ENCODE measurements around the gene CCL26. TPM values are rescaled to one million over a fixed set of nuclear protein-coding genes. Genes with fewer than 3 reads are reported as not detected.

CCL26 gene
- total and polyA plus RNA-seq, 2 donors from 2014 or later = 0.88 TPM; not detected in 1

DNA sequence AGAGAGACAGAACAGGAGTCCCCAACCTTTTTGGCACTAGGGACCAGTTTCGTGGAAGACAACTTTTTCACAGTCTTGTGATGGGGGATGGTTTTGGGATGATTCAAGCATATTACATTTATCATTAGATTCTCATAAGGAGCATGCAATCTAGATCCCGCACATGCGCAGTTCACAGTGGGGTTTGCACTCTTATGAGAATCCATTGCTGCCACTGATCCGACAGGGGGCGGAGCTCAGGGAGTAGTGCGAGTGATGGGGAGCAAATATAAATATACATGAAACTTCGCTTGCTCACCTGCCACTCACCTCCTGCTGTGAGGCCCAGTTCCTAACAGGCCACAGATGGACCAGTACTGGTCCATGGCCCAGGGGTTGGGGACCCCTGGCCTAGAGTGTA lies 14.2 kb downstream of the CCL26 start:
- H3K27ac ChIP-seq (ENCODE audit: low read depth in 2 of 2, low read length in 2 of 2) = no peak overlapping the region
- no peak overlapping the region for H3K9ac ChIP-seq (ENCODE audit: low read length in 3 of 3)
- no peaks in the 10 kb centered on the region for H3K27me3 ChIP-seq (ENCODE audit: control insufficient read depth, insufficient read depth, low read length)
- TF ChIP-seq, protein P1, sequence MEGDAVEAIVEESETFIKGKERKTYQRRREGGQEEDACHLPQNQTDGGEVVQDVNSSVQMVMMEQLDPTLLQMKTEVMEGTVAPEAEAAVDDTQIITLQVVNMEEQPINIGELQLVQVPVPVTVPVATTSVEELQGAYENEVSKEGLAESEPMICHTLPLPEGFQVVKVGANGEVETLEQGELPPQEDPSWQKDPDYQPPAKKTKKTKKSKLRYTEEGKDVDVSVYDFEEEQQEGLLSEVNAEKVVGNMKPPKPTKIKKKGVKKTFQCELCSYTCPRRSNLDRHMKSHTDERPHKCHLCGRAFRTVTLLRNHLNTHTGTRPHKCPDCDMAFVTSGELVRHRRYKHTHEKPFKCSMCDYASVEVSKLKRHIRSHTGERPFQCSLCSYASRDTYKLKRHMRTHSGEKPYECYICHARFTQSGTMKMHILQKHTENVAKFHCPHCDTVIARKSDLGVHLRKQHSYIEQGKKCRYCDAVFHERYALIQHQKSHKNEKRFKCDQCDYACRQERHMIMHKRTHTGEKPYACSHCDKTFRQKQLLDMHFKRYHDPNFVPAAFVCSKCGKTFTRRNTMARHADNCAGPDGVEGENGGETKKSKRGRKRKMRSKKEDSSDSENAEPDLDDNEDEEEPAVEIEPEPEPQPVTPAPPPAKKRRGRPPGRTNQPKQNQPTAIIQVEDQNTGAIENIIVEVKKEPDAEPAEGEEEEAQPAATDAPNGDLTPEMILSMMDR (IDR thresholded peaks at IDR 0.05; ENCODE audit: borderline replicate concordance, extremely low read depth, insufficient read depth) = no peak
- intact Hi-C loops (cut with DNase I) = no loop called here
- no peak for DNase-seq
- no peaks in the 10 kb centered on the region for H3K36me3 ChIP-seq (ENCODE audit: control insufficient read depth in 2 of 3, insufficient read depth in 3 of 3, low read length in 3 of 3)
- H3K4me3 ChIP-seq (ENCODE audit: low read length in 3 of 3) = no peak overlapping the region
- no peak for FAIRE-seq
- no peaks in the 10 kb centered on the region for H3K9me3 ChIP-seq (ENCODE audit: control insufficient read depth in 2 of 3, insufficient read depth in 1 of 3, low read length in 3 of 3)
- no peaks in the 10 kb centered on the region for H3K4me1 ChIP-seq (ENCODE audit: control insufficient read depth in 2 of 3, insufficient read depth in 2 of 3, low read depth in 1 of 3, low read length in 3 of 3)

DNA sequence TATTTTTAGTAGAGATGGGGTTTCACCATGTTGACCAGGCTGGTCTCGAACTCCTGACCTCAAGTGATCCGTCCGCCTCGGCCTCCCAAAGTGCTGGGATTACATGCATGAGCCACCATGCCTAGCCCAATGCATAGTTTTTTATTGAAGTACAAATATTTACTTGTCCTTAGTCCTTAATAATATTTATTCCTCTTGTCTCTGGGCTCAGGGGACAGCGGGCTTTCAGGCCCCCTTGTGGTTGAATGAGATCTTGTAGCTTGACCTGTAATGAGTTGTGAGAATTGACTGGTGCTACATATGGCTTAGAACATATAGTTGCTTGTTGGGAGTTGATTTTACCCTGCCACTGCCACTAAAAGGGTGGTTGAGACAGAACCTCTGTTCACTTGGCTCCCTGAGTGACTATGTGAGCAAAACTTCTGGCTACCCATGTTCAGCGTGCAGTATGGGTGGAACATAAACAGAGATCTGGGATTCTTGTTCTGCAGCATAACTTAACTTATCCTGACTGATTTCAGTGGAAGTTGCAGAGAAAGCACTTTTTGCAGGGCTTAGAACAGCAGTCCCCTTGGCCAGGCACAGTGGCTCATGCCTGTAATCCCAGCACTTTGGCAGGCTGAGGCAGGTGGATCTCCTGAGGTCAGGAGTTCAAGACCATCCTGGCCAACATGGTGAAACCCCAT lies 14.9 kb downstream of the CCL26 start:
- H3K4me1 ChIP-seq (ENCODE audit: control insufficient read depth in 2 of 3, insufficient read depth in 2 of 3, low read depth in 1 of 3, low read length in 3 of 3) = no peaks in the 10 kb centered on the region
- H3K27ac ChIP-seq (ENCODE audit: low read depth in 2 of 2, low read length in 2 of 2) = no peak overlapping the region
- TF ChIP-seq, protein P1 (IDR thresholded peaks at IDR 0.05; ENCODE audit: borderline replicate concordance, extremely low read depth, insufficient read depth) = peak; percentile 23
- H3K4me3 ChIP-seq (ENCODE audit: low read length in 3 of 3) = no peak overlapping the region
- H3K9ac ChIP-seq (ENCODE audit: low read length in 3 of 3) = no peak overlapping the region
- DNase-seq (peak in 2 of 5 donors; percentile 41 to 64), FAIRE-seq (no peak)
- no peaks in the 10 kb centered on the region for H3K27me3 ChIP-seq (ENCODE audit: control insufficient read depth, insufficient read depth, low read length)
- intact Hi-C loops (cut with DNase I) = no loop called here
- H3K36me3 ChIP-seq (ENCODE audit: control insufficient read depth in 2 of 3, insufficient read depth in 3 of 3, low read length in 3 of 3) = no peaks in the 10 kb centered on the region
- H3K9me3 ChIP-seq (ENCODE audit: control insufficient read depth in 2 of 3, insufficient read depth in 1 of 3, low read length in 3 of 3) = no peaks in the 10 kb centered on the region

DNA sequence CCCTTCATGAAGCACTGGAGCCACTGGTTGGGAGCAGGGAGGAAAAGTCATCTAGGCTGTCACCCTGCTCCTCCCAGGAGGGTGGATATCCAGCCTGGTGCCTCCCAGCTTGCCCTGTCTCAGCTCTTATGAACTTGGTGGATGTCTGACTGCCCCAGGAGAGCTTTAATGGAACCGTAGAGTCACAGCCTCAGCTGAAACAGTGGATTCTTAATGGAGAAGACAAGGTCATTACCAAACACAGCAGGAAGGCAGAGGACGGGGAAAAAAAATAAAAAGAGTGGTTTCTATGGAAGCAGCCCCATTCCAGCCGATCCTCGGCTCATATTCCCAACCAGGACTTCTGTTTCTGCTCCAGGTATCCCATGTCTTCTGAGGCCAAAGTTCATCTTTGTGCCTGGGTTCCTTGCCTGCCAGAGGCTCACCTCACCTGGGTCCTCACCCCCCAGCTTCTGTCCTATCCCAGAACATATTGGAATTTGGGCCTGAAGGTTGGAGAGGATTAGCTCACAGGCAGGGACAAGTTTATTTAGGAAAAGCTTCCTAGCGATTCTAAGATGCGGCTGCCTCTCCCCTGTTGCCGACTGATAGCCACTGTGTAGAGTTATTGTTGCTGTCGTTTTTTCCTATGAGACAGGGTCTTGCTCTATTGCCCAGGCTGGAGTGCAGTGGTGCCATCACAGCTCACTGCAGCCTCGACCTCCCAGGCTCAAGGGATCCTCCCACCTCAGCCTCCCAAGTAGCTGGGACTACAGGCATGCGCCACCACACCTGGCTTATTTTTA lies 15.6 kb downstream of the CCL26 start:
- Histone ChIP-seq H3K4me1 (ENCODE audit: control insufficient read depth in 2 of 3, insufficient read depth in 2 of 3, low read depth in 1 of 3, low read length in 3 of 3) (no peaks in the 10 kb centered on the region), H3K27ac (ENCODE audit: low read depth in 2 of 2, low read length in 2 of 2) (no peak overlapping the region), H3K36me3 (ENCODE audit: control insufficient read depth in 2 of 3, insufficient read depth in 3 of 3, low read length in 3 of 3) (no peaks in the 10 kb centered on the region), H3K9ac (ENCODE audit: low read length in 3 of 3) (no peak overlapping the region), H3K4me3 (ENCODE audit: low read length in 3 of 3) (no peak overlapping the region), H3K9me3 (ENCODE audit: control insufficient read depth in 2 of 3, insufficient read depth in 1 of 3, low read length in 3 of 3) (no peaks in the 10 kb centered on the region), H3K27me3 (ENCODE audit: control insufficient read depth, insufficient read depth, low read length) (no peaks in the 10 kb centered on the region)
- DNase-seq (peak in 3 of 5 donors; percentile 27 to 68 (median 65)), FAIRE-seq (no peak)
- intact Hi-C loops (cut with DNase I) = no loop called here
- TF ChIP-seq, protein P1 (IDR thresholded peaks at IDR 0.05; ENCODE audit: borderline replicate concordance, extremely low read depth, insufficient read depth) = no peak
